GM23248 (cell line): ENCODE measurements around the gene DMWD. TPM values are rescaled to one million over a fixed set of nuclear protein-coding genes. Genes with fewer than 3 reads are reported as not detected.

Source experiments
- DNase-seq: peaks from one replicate; pipeline ENCODE4 v3.0.0-alpha.2; 2015
- H2AFZ ChIP-seq: fragments of 200-600 bp; sonication (generic); 2 replicates; pipeline ENCODE4 v1.6.1; 2016; ENCODE audit warnings: antibody characterized with exemption
- H3F3A ChIP-seq: fragments of 200-600 bp; sonication (generic); 2 replicates; pipeline ENCODE4 v1.6.1; 2016; ENCODE audit warnings: mild to moderate bottlenecking, antibody characterized with exemption, mixed run types; ENCODE audit not compliant: insufficient read depth
- H3K27ac ChIP-seq: fragments of 200-600 bp; sonication (generic); 2 replicates; pipeline ENCODE4 v1.5.1; 2016; ENCODE audit warnings: mild to moderate bottlenecking
- H3K27me3 ChIP-seq: fragments of 200-600 bp; sonication (generic); replicated peaks from 2 replicates; pipeline ENCODE4 v1.6.1; 2016; ENCODE audit warnings: mild to moderate bottlenecking; ENCODE audit not compliant: insufficient read depth
- H3K36me3 ChIP-seq: fragments of 200-600 bp; sonication (generic); 2 replicates; pipeline ENCODE4 v1.6.1; 2016; ENCODE audit warnings: low read depth, mild to moderate bottlenecking
- H3K4me1 ChIP-seq: fragments of 200-600 bp; sonication (generic); 2 replicates; pipeline ENCODE4 v1.6.1; 2016; ENCODE audit warnings: mild to moderate bottlenecking; ENCODE audit not compliant: insufficient read depth
- H3K4me2 ChIP-seq: fragments of 200-600 bp; sonication (generic); one replicate; pipeline ENCODE4 v1.6.1; 2016; ENCODE audit warnings: mild to moderate bottlenecking; ENCODE audit not compliant: unreplicated experiment
- H3K4me3 ChIP-seq: fragments of 200-600 bp; sonication (generic); 2 replicates; pipeline ENCODE4 v1.5.1; 2016; ENCODE audit warnings: mild to moderate bottlenecking
- H3K79me2 ChIP-seq: fragments of 200-600 bp; sonication (generic); 2 replicates; pipeline ENCODE4 v1.6.1; 2016; ENCODE audit warnings: mild to moderate bottlenecking; ENCODE audit not compliant: insufficient read depth
- H3K9ac ChIP-seq: fragments of 200-600 bp; sonication (generic); 2 replicates; pipeline ENCODE4 v1.6.1; 2016; ENCODE audit warnings: mild to moderate bottlenecking
- H3K9me2 ChIP-seq: fragments of 200-600 bp; sonication (generic); 2 replicates; pipeline ENCODE4 v1.6.1; 2016; ENCODE audit warnings: mixed run types, mild to moderate bottlenecking, moderate library complexity; ENCODE audit not compliant: insufficient read depth
- H3K9me3 ChIP-seq: fragments of 200-600 bp; sonication (generic); one replicate; pipeline ENCODE4 v1.6.1; 2017; ENCODE audit warnings: low read depth
- H4K20me1 ChIP-seq: fragments of 200-600 bp; sonication (generic); 2 replicates; pipeline ENCODE4 v1.6.0; 2016; ENCODE audit not compliant: insufficient read depth
- EZH2 ChIP-seq: fragments of 200-600 bp; sonication (generic); IDR thresholded peaks from 2 replicates; pipeline ENCODE4 v1.6.1; 2018; ENCODE audit warnings: antibody characterized with exemption, mild to moderate bottlenecking; ENCODE audit not compliant: insufficient read depth, poor library complexity, severe bottlenecking
- EZH2phosphoT487 ChIP-seq: fragments of 200-600 bp; sonication (generic); IDR thresholded peaks from 2 replicates; pipeline ENCODE4 v1.6.1; 2018; ENCODE audit warnings: antibody characterized with exemption, moderate library complexity, mild to moderate bottlenecking, low read depth; ENCODE audit not compliant: insufficient read depth
- WGBS, 2 experiments: methylation state at CpG; one replicate each; pipeline ENCODE4 v1.1.6; 2015 to 2017; ENCODE audit warnings: low lambda C conversion rate in 2 of 2, low coverage in 1 of 2; ENCODE audit errors: missing lambda C conversion rate in 2 of 2; 5-methylcytosine and 5-hydroxymethylcytosine counted together
- in situ Hi-C: fragments of 300-500 bp; cut with MboI; formaldehyde crosslinking; loops from 2 replicates; pipeline ENCODE4 v1.15.0; 2020
- polyA plus RNA-seq: library from polyadenylated mRNA; unstranded; fragments of >200 nt; fragmentation: Nextera tagmentation; extraction: Ambion mirVana; gene quantifications from 2 replicates; pipeline ENCODE4 v1.2.1, GENCODE V29; 2016
- total RNA-seq: library from RNA; depleted of rRNA; stranded (reverse); fragments of >200 nt; shearing (Covaris generic); gene quantifications from 2 replicates; pipeline ENCODE4 v1.2.3, GENCODE V29; 2014; rRNA removed

Gene DMWD
- total and polyA plus RNA-seq, 2 experiments from 2014 or later = 11.5 to 32.6 TPM

DNA sequence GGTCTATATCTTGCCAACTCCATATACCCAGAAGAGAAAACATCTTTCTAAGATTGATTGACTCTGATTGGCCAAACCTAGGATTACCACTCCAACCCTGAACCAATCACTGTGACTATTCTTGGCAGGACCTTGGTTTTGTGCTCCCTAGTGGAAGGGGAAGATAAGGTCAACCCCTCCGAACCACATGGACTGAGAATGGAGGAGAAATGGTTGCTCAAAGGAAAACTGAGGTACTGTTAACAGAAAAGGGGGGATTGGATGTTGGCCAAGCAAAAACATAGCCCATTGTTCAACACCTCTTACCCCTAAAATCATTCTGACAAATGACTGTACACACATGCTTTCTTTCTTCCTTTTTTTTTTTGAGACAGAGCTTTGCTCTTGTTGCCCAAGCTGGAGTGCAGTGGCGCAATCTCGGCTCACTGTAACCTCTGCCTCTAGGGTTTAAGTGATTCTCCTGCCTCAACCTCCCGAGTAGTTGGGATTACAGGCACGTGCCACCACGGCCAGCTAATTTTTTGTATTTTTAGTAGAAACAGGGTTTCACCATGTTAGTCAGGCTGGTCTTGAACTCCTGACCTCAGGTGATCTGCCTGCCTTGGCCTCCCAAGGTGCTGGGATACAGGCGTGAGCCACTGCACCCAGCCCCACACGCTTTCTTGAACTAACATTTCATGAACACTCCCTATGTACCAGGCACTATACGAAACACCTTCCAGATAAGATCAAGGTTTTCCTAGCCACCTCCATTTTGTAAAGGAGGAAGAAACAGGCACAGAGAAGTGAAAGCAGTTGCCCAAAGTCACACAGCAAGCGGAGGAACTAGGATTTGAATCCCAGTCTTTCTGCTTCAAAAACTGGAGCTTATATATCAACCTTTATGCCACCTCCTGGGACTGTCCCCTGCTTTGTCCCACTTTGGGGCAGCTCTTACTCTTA is 52.9 kb downstream of the DMWD start:
- H3F3A ChIP-seq = no peaks in the 10 kb centered on the region
- in situ Hi-C loops = no loop called here
- no peaks in the 10 kb centered on the region for H3K79me2 ChIP-seq
- TF ChIP-seq EZH2 = no peak
- TF ChIP-seq EZH2phosphoT487 = no peak
- no peak overlapping the region for H3K4me3 ChIP-seq
- H3K4me1 ChIP-seq = no peaks in the 10 kb centered on the region
- no peak overlapping the region for H3K9ac ChIP-seq
- no peak overlapping the region for H3K27ac ChIP-seq
- H3K9me3 ChIP-seq = no peaks in the 10 kb centered on the region
- no peak for DNase-seq
- no peaks in the 10 kb centered on the region for H3K36me3 ChIP-seq
- H3K27me3 ChIP-seq = no peaks in the 10 kb centered on the region
- no peak overlapping the region for H3K4me2 ChIP-seq
- no peak overlapping the region for H2AFZ ChIP-seq
- H4K20me1 ChIP-seq = no peaks in the 10 kb centered on the region
- no peaks in the 10 kb centered on the region for H3K9me2 ChIP-seq
- WGBS, 2 experiments = 84 to 85% methylated on average over 10 of the region's 10 CpGs

DNA sequence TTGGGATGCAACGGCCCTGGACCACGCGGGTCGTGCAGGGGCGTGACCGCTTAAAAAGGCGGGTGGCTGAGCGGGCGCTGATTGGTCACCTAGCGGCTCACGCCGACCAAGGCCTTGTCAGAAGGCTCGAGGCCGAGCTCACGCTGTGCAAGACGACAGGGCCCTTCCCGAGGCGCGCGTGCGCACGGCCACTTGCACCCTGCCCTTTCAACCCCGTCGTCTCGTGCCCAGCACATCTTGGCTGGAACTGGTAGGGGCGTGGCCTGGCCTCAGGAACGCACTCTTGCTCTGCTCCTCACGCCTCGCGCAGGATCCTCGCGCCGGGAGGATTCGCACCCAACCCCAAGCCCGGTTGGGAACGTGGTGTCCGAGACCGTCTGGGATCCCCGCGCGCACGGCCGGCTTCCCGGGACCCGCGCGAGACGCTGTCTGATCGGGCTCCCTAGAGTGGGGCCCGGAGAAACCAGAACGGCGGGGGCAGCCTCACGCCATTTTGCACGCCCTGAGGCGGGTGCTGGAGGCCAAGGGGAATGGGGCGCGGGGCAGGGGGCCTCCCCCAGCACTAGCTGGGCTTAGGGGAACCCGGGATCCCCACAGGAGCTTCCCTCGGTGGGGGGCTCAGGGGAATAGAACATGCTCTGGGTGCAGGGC is 59.4 kb downstream of the DMWD start, which contains the start of gene MEIOSIN:
MEIOSIN (plus strand) TSS at position 280 of the 651 bp plus-strand sequence. CDS start 1,938 bp downstream, outside the sequence.
- 90 to 92% methylated on average over 47 to 59 of the region's 59 CpGs for WGBS, 2 experiments
- Histone ChIP-seq H3K27me3 (no peaks in the 10 kb centered on the region), H2AFZ (no peak within 1 kb of the TSS), H3K4me2 (no peak within 1 kb of the TSS), H4K20me1 (no peaks in the 10 kb centered on the region), H3K9ac (no peak within 1 kb of the TSS), H3K9me2 (no peaks in the 10 kb centered on the region), H3K4me3 (no peak within 1 kb of the TSS), H3F3A (no peaks in the 10 kb centered on the region), H3K36me3 (no peaks in the 10 kb centered on the region), H3K9me3 (no peaks in the 10 kb centered on the region), H3K27ac (no peak within 1 kb of the TSS), H3K79me2 (peaks cover 25% of the 10 kb centered on the region), H3K4me1 (peaks cover 5% of the 10 kb centered on the region; the same call in 1 of the 2 replicates)
- in situ Hi-C loops = no loop called here
- DNase-seq = no peak
- no peak for TF ChIP-seq EZH2phosphoT487
- TF ChIP-seq EZH2 = no peak

Other genes with a start within 250 kb of the DMWD start
- gene OPA3, start 208.0 kb downstream of the DMWD start, total RNA-seq = 5.3 and 10.6 TPM in 2 replicates
- gene OPA3, start 208.0 kb downstream of the DMWD start, polyA plus RNA-seq = 11.8 and 11.9 TPM in 2 replicates
- gene GPR4, start 190.6 kb downstream of the DMWD start, total RNA-seq = 0.32 TPM in 1 of 2 replicates, not detected in the other
- gene GPR4, start 190.6 kb downstream of the DMWD start, polyA plus RNA-seq = 0.51 and 1.6 TPM in 2 replicates
- gene EML2, start 153.4 kb downstream of the DMWD start, total RNA-seq = 24.4 and 27.5 TPM in 2 replicates
- gene EML2, start 153.4 kb downstream of the DMWD start, polyA plus RNA-seq = 6.6 and 8.3 TPM in 2 replicates
- not detected in 2 replicates for gene GIPR, start 124.6 kb downstream of the DMWD start, total RNA-seq
- gene GIPR, start 124.6 kb downstream of the DMWD start, polyA plus RNA-seq = not detected in 2 replicates
- 129 and 152 TPM in 2 replicates for gene SNRPD2, start 100.9 kb downstream of the DMWD start, total RNA-seq
- gene SNRPD2, start 100.9 kb downstream of the DMWD start, polyA plus RNA-seq = 544 and 545 TPM in 2 replicates
- gene QPCTL, start 100.2 kb downstream of the DMWD start, total RNA-seq = 8.6 and 13.2 TPM in 2 replicates
- 7.4 and 7.6 TPM in 2 replicates for gene QPCTL, start 100.2 kb downstream of the DMWD start, polyA plus RNA-seq
- gene FBXO46, start 61.9 kb downstream of the DMWD start, total RNA-seq = 6.3 and 9.1 TPM in 2 replicates
- gene FBXO46, start 61.9 kb downstream of the DMWD start, polyA plus RNA-seq = 3.1 and 3.3 TPM in 2 replicates
- gene MEIOSIN, start 59.4 kb downstream of the DMWD start, total RNA-seq = not detected in 2 replicates
- gene MEIOSIN, start 59.4 kb downstream of the DMWD start, polyA plus RNA-seq = not detected in 2 replicates
- gene SIX5, start 23.6 kb downstream of the DMWD start, total RNA-seq = 14.4 and 16.8 TPM in 2 replicates
- gene SIX5, start 23.6 kb downstream of the DMWD start, polyA plus RNA-seq = 6.1 and 8.2 TPM in 2 replicates
- 26.6 and 34.4 TPM in 2 replicates for gene DMPK, start 10.4 kb downstream of the DMWD start, total RNA-seq
- gene DMPK, start 10.4 kb downstream of the DMWD start, polyA plus RNA-seq = 13.0 and 15.3 TPM in 2 replicates
- gene RSPH6A, start 22.5 kb upstream of the DMWD start, total RNA-seq = not detected in 2 replicates
- gene RSPH6A, start 22.5 kb upstream of the DMWD start, polyA plus RNA-seq = not detected in 2 replicates
- gene SYMPK, start 70.3 kb upstream of the DMWD start, total RNA-seq = 28.1 and 81.4 TPM in 2 replicates
- 14.8 and 17.8 TPM in 2 replicates for gene SYMPK, start 70.3 kb upstream of the DMWD start, polyA plus RNA-seq
- not detected in 2 replicates for gene FOXA3, start 71.5 kb upstream of the DMWD start, total RNA-seq
- gene FOXA3, start 71.5 kb upstream of the DMWD start, polyA plus RNA-seq = not detected in 2 replicates
- gene IRF2BP1, start 93.3 kb upstream of the DMWD start, total RNA-seq = 39.3 and 53.8 TPM in 2 replicates
- 7.8 and 8.6 TPM in 2 replicates for gene IRF2BP1, start 93.3 kb upstream of the DMWD start, polyA plus RNA-seq
- 3.5 and 7.7 TPM in 2 replicates for gene MYPOP, start 109.8 kb upstream of the DMWD start, total RNA-seq
- gene MYPOP, start 109.8 kb upstream of the DMWD start, polyA plus RNA-seq = 1.2 and 1.6 TPM in 2 replicates
- not detected in 2 replicates for gene NANOS2, start 121.9 kb upstream of the DMWD start, total RNA-seq
- gene NANOS2, start 121.9 kb upstream of the DMWD start, polyA plus RNA-seq = not detected in 2 replicates
- not detected in 2 replicates for gene NOVA2, start 181.0 kb upstream of the DMWD start, total RNA-seq
- not detected in 2 replicates for gene NOVA2, start 181.0 kb upstream of the DMWD start, polyA plus RNA-seq
- 6.9 and 9.0 TPM in 2 replicates for gene CCDC61, start 202.6 kb upstream of the DMWD start, total RNA-seq
- gene CCDC61, start 202.6 kb upstream of the DMWD start, polyA plus RNA-seq = 1.6 and 2.6 TPM in 2 replicates
- not detected in 2 replicates for gene PGLYRP1, start 230.2 kb upstream of the DMWD start, total RNA-seq
- gene PGLYRP1, start 230.2 kb upstream of the DMWD start, polyA plus RNA-seq = not detected in 2 replicates
- not detected in 2 replicates for gene IGFL4, start 248.2 kb upstream of the DMWD start, total RNA-seq
- not detected in 2 replicates for gene IGFL4, start 248.2 kb upstream of the DMWD start, polyA plus RNA-seq